Stimulated activated CD8-positive, alpha-beta memory T cell treated with anti-CD3 and anti-CD28 coated beads, Interleukin-15, amount 100 ng/mL, for 24 hours (primary cell): ENCODE measurements around the gene ACER3.
"Not testable (repeated sequence)": the region's sequence is repeated elsewhere in the genome, so short reads cannot be mapped to it uniquely, and the experiment has no call there.

Source experiments
- DNase-seq: peaks from one replicate; pipeline ENCODE4 v3.0.0-alpha.2; 2020; ENCODE audit warnings: low read depth

ACER3 gene

GRCh38 chr11:76836613-76837291 is 24.0 kb upstream of the ACER3 start:
- no peak for DNase-seq

- no peak for DNase-seq
Measured at GRCh38 chr11:76837696-76838677, 22.7 kb upstream of the ACER3 start.

DNA sequence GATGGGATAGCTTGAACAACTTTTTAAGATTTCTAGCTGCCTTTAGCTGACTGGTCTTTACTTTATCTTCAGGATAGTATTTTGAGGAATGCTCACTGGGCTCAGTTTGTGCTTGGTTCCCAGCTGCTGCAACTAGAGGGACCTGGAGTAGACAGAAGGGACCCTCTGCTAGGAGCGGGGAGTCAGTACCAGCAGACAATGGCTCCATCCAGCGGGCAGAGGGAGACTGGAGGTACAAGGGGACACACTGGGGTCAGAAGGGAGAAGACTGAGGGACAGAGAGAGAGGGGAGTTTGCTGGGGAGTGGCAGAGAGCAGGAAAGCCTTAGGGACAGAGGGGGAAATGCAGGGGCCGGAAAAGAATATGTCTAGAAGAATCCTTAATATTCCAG is 22.0 kb upstream of the ACER3 start:
- no peak for DNase-seq

DNA sequence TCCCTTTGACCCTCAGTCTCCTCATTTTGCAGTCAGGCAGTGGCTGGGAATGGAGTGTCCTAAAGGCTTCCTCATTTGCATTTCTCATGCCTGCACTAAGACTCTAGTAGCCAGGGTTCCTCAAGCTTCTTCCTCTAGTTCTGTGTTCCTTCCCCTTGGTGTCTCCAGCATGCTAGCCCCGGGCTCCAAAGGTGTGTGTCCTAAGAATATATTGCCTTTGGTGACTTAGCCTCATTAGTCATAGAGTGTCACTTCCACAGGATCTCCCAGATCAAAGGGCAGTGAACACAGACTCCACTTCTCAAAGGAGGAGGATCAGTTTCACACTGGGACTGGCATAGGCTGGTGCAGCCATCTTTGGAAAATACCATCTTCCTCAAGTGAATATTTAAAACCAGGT is 21.4 kb upstream of the ACER3 start:
- no peak for DNase-seq

DNA sequence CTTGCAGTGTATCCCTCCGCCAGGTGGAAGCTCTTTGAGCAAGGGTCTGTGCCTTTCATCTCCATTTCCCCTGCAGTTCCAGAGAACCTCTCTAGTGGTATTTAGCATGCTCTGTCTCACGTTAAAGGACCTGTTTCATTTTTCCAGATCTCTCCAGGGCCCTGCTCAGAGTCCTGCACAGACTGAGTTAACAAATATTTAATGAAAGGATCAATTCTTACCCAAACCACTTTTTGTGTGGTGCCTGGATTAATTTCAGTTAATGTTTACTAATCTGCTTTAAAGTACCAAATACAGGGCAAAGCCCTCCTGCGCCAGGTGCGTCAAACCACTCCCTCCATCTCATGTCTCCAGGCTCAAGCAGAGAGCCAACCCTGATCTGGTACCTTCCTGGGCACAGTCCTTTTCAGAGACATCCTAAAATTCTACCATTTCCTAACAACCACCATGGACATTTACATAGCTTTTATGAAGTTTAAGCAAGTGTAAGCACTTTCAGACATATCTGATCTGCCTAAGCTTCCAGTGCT is 18.7 kb upstream of the ACER3 start:
- DNase-seq = no peak

DNA sequence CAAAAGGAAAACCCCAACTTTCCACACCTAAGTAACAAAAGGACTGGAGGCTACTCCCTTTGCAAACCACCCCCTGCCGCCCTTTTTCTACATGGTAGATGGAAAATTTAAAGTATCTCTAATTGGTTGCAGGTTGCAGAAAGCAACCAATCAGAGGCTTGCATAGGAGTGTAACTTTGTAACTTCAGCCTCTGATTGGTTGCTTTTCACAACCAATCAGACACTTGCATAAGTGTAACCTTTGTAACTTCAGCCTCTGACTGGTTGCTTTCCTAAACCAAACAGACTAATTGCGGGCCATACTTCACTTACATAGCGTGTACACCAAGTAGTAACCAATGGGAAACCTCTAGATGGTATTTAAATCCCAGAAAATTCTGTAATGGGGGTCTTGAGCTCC is 16.8 kb upstream of the ACER3 start:
- DNase-seq = no peak

DNA sequence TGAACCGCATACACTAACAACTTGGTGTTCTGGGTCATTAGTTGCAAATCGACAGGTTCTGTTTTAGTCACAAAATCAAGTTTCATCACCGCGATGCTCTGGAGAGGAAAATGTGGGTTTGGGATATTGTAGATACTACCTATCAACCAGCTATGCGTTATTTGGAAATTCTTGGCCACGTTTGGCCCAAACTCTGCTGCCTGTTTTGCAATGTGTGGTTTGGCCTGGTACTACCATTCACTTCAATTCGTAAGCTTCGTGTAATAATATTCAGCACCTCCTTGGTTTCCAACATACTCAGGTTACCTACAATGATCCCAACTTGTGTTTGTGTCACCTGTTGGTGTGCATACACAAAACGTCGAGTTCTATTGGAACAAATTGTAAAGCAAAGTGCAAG is 16.2 kb upstream of the ACER3 start:
- DNase-seq = no peak

DNA sequence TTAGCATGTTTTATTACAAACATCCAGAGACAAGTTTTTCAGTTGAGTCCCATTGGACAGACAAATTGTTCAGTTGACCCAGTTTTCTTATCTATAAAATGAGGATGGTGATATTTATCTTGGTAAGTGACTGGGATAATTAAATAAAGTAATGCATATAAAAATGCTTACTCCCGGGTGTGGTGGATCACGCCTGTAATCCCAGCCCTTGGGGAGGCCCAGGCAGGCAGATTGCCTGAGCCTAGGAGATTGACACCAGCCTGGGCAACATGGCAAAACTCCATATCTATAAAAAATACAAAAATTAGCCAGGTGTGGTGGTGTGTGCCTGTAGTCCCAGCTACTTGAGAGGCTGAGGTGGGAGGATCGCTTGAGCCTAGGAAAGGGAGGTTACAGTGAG is 15.6 kb upstream of the ACER3 start:
- no peak for DNase-seq

- DNase-seq = no peak
Measured at GRCh38 chr11:76846441-76846840, 14.3 kb upstream of the ACER3 start.

DNA sequence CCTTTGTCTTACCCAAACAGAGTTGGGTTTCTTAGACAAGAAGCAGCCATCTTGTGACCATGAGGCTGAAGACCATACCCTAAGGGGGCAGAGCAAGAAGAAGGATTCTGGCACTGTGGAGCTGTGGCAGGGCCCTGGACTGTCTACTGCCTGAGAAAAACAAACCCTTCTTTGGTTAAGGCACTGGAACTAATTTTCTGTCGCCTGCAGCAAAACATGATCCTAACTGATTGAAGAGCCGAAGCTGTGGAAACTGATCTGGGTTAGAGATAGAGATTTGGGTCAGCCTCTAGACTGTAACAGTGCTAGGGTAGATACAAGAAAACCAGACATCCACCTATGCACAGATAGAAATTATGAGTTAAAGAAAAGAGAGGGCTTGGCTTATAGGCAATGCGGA is 11.3 kb upstream of the ACER3 start:
- DNase-seq = no peak

GRCh38 chr11:76850130-76850529 is 10.6 kb upstream of the ACER3 start:
- no peak for DNase-seq

DNA sequence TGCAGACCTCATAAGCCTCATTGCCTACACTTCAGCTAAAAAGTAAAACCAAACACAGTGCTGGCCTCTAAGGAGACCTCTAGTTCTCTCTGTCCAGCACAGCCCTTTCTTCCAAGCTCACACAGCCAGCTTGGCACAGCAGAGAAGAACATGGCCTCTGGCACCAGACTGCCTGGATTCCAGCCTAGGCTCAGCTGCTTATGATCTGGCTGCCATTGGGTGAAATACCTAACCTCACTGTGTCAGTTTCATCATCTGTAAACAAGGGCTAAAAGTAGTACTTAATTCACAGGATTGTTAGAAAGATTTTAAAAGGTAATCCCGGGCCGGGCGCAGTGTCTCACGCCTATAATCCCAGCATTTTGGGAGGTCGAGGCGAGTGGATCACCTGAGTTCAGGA is 9.9 kb upstream of the ACER3 start:
- no peak for DNase-seq

DNA sequence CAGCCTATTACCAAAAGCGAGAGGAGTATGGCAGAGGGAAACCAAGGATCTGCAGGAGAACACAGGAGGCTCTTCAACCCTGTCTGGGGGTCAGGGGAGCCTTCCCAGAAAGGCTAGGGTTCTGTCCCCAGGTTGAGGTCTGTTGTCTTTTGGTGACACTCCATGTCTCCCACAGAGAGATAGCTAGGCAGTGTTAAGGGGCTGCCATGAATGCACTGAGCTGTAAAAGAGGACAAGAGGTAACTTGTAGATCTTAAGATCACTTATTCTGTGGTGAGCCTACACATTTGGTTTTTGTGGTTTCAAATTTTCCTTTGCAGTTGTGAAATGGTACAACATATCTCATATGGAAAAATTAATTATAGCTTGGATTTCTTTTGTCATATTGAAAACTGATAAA is 6.0 kb upstream of the ACER3 start:
- no peak for DNase-seq

- not testable (repeated sequence) for DNase-seq
Measured at GRCh38 chr11:76855670-76856069, 5.0 kb upstream of the ACER3 start.

- no peak for DNase-seq
Measured at GRCh38 chr11:76856106-76856505, 4.6 kb upstream of the ACER3 start.

DNA sequence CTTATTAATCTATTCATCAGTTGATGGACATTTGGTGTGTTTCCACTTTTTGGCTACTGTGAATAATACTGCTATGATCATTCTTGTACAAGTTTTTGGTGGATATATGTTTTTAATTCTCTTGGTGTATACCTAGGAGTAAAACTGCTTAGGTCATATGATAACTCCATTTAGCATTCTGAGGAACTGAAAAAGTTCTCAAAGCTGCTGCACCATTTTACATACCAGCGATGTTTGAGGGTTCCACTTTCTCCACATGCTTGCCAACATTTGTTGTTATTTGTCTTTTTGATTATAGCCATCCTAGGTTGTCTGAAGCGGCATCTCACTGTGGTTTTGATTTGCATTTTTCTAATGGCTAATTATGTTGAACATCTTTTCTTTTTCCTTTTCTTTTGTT is 4.1 kb upstream of the ACER3 start:
- no peak for DNase-seq

DNA sequence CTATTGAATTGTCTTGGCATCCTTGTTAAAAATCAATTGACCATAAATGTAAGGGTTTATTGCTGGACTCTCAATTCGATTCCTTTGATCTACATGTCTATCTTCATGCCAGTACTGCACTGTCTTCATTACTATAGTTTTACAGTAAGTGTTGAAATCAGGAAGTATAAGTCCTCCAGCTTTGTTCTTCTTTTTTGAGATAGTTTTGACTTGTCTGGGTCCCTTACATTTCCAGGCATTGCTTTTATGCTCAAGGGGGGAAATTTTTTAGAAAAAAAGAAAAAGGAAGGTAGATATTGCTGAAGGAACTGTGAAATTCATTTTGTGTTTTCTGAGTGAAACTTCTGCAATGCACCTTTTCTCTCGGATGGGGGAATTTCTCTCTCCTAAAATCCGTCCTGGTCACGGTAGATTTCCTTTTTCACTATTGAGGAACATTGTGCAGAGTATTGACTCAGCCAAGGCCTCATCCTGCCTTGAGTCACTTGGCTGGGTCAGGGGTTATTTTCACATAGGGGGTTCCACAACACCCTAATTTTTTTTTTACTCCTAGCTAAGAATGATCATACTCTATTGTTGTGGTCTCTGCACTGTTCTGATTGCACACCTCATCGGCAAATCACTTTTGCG is 2.8 kb upstream of the ACER3 start:
- DNase-seq = no peak

DNA sequence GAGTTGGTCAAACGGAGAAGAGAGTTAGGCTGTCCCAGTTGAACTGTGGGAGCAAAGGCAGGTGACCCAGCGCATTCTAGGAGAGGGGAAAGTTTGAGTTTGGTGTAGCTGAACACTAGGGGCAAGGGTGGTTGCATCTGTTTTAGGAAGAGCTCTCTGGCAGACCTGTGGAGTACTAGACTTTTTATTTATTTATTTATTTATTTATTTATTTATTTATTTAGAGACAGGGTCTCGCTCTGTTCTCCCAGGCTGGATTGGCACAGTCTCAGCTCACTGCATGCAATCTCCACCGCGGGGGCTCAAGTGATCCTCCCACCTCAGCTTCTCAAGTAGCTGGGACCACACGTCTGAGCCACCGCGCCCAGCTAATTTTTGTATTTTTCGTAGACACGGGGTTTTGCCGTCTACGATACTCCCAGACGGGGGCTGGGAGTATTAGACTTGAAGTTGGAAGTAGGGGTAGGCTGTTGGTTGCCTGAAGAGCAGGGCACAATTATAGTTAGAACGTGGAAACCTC is 950 bp upstream of the ACER3 start:
- no peak for DNase-seq

DNA sequence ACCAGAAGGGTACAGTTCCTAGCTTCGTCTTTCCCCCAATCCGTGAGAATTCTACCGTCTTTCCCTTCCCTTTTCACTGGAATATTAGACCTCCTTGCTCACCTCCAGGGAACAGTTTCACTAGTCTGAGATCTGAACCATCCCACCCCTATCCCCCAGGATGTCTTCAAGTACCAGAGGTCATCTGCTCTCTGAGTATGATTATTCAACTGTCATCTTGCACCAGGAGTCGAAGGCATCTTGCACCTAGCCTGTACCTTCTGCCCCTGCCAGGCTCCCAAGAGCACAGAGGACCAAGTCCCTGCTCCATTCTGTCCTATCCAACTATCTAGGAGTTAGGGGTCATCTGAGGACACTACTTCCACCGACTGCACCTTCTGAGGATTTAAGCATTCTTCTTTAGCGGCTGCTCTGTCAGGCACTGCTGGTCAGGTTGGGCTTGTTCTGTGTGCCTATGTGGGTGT is 804 bp downstream of the ACER3 start:
- DNase-seq = no peak

DNA sequence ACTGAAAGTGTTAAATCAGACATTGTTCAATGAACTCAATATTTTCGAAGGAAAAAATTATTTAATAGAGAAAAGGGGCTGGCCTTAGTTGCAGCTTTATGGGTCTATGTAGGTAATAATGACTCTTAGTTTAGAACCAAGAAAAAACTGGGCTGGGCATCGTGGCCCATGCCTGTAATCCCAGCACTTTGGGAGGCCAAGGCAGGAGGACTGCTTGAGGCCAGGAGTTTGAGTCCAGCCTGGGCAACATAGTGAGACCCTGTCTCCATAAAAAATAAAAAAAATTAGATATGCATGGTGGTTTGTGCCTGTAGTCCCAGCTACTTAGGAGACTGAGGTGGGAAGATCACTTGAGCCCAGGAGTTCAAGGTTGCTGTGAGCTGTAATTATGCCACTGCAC is 2.1 kb downstream of the ACER3 start:
- not testable (repeated sequence) for DNase-seq

- no peak for DNase-seq
Measured at GRCh38 chr11:76863196-76863777, 2.6 kb downstream of the ACER3 start.
